PC-9 (cell line): ENCODE results near the gene PCDH12.

ENCODE experiments used
- EZH2 ChIP-seq: fragments of 200-600 bp; sonication (generic); IDR thresholded peaks from 2 replicates; pipeline ENCODE4 v1.8.0; 2017; ENCODE audit warnings: antibody characterized with exemption, low read depth
- TF ChIP-seq, protein P1 (sequence below): fragments of 200-600 bp; sonication (generic); conservative IDR thresholded peaks from 2 replicates; pipeline ENCODE4 v1.6.1; 2017; ENCODE audit warnings: mixed run types, antibody characterized with exemption, mild to moderate bottlenecking, moderate library complexity

DNA sequence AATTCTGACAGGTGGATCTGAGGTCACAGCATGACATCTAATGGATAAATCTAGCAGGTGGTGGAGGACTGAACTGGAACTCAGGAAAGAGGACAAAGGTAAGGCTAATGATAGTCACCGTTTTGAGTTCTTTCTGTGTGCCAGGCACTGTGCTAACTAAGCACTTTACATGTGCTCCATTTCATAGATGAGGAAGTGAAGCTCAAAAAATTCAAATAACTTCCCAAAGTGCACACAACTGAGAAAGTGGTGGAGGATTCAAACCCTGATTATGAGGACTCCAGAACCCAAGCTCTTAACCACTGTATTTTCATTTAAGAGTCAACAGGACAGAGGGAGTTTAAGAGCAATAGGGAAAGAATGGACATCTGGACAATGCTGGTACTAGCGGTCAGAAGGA lies 41.5 kb downstream of the PCDH12 start:
- TF ChIP-seq, protein P1, sequence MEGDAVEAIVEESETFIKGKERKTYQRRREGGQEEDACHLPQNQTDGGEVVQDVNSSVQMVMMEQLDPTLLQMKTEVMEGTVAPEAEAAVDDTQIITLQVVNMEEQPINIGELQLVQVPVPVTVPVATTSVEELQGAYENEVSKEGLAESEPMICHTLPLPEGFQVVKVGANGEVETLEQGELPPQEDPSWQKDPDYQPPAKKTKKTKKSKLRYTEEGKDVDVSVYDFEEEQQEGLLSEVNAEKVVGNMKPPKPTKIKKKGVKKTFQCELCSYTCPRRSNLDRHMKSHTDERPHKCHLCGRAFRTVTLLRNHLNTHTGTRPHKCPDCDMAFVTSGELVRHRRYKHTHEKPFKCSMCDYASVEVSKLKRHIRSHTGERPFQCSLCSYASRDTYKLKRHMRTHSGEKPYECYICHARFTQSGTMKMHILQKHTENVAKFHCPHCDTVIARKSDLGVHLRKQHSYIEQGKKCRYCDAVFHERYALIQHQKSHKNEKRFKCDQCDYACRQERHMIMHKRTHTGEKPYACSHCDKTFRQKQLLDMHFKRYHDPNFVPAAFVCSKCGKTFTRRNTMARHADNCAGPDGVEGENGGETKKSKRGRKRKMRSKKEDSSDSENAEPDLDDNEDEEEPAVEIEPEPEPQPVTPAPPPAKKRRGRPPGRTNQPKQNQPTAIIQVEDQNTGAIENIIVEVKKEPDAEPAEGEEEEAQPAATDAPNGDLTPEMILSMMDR: no peak
- no peak for TF ChIP-seq EZH2
